Stimulated activated CD8-positive, alpha-beta memory T cell treated with anti-CD3 and anti-CD28 coated beads, Interleukin-4, amount 100 ng/mL, for 24 hours (primary cell): ENCODE data around the gene ADH1B.
"Not testable (repeated sequence)": the region's sequence is repeated elsewhere in the genome, so short reads cannot be mapped to it uniquely, and the experiment has no call there.

ENCODE experiments used
- DNase-seq: peaks from one replicate; pipeline ENCODE4 v3.0.0-alpha.2; 2020; ENCODE audit warnings: low read depth

The ADH1B gene

DNA sequence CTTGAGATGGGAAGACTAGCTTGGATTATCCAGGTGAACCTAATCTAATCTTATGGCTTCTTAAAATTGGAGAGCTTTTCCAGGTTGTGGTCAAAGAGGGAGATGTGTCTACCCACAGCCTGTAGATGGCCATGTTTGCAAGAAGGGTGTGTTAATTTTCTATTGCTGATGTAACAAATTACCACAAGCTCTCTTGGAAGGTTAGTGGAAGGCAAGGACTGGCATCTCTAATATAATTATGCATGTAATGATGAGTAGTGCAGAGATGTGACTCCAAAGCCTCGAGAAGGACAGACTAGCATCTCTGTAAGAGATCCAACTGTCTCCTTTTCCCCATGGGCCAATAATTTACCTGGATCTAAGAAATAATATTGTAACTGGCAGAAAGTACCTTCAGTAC, 3.2 kb upstream of the ADH1B start:
- no peak for DNase-seq

DNA sequence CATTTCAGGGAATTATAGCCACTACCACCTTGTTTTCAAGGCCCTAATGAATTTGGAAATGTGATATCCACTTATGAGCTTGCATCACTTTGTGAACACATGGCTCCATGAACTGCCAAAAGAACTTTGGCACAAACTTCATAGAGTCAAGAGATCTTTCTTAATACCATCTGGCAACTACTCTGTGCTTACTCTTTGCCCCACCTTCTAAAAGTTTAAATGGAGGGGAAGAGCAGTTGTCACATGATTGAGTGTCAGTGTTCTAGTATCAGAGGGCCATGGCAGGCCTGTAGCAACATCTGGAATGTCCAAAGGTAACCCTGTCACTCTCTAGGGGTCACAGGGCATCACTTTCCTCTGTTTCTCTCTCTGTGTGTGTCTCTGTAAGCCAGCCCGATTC, 2.6 kb upstream of the ADH1B start:
- DNase-seq: no peak

DNA sequence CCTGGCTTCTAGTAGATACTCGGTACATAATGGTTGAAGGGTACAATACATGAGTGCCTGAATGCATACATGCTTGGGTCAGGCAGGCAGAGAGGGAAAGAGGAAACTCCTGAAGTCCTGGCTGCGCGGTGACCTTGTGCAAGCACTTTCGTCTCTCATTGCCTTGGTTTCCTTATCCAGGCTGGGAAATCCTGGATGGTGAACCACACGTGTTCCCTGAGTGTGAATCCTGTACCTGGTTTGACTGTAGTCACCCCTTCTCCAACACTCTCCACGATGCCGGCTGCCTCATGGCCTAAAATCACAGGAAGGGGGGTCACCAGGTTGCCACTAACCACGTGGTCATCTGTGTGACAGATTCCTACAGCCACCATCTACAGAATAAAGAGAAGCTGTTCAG, 3.4 kb downstream of the ADH1B start:
- not testable (repeated sequence) for DNase-seq

DNA sequence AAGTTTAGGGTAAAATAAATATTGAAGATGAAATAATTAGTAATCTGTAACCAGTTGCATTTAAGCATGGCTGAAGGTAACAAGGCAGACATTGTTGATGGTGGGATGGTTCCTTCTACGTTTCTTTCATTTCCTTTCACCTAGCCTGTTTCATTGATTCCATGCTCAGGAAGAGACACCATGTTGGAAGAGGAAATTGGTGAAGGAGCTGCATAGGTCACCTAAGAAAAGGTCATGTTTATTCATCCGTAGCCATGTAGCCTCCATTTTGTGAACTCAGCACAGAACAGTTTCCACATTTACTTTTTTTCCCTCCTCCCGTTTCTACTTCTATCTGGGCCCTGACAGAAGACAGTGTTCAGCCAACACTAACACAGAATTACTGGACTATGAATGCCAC, 3.8 kb downstream of the ADH1B start:
- DNase-seq: no peak

DNA sequence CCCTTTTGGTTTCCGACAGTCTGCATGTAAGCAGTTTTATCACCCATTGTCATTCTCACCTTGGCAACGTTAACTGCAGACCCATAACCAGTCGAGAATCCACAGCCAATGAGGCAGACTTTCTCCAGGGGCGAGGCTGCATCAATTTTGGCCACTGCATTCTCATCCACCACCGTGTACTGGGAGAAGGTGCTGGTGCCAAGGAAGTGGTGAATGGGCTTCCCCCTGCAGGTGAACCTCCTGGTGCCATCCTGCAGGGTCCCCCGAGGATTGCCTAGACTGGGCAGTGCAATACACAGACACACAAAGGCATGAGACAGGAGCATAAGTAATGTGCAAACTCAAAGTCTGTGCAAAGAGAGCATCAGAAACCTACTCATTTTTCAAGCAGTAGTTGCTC, 5.4 kb downstream of the ADH1B start:
- no peak for DNase-seq

DNA sequence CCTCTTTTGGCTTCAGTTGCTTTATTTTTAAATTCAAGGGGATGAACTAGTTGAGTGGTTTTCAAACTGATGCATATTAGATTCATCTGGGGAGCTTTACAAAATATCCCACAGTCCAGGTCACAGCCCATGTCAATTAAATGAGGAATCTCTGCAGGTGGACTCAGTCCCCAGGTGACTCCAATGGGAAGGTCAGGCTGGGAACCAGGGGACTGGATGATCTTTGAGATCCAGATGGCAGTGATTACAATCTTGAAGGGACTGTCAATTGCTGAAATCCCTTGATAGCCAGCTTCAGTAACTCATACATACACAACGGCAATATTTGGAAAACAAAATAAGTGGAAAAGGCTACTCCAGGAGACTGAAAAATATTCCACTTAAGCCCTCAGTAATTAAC, 7.0 kb downstream of the ADH1B start:
- no peak for DNase-seq

DNA sequence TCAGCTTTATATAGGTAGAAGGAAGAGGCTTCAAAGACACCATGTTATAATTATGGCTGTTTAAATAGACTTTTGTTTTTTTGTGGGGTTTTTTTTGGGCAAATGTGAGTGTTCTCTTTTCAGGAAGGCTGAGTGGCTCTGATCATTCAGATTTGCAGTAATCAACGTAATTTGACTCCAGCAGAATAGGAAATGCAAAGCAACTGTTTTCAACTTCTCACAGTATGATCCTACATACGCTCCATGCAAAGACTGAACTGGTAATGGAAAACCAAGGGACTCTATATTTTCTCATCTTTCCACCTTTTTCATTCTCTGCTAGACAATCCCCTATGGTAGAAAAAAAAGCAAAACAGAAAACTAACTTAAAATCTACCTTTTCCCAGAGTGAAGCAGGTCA, 10.8 kb downstream of the ADH1B start:
- no peak for DNase-seq

DNA sequence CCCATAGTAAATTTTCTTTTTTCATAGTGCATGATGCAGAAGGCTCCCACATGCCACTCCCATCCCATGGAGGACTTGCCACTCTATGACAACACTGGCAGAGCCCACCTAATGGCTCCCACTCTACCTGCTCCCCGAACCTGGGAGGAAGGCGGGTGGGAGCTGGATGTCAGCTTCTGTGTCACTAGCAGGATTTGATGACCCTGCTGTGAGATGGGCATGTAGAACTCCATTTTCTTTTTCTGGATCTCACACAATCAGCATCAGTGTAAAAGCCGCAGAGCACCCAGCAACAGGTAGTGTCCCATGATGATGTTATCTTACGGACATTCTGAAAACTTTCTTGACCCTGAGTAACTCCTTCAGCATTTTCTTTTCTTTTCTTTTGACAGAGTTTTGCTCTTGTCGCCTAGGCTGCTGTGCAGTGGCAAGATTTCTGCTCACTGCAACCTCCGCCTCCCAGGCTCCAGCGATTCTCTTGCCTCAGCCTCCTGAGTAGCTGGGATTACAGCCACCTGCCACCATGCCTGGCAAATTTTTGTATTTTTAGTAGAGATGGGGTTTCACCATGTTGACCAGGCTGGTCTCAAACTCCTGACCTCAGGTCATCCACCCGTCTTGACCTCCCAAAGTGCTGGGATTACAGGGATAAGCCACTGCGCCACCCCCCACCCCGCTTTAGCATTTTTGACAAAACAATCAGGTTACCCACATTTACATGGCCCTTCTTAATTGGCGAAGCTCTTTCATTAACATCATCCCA, 15.4 kb downstream of the ADH1B start:
- no peak for DNase-seq

DNA sequence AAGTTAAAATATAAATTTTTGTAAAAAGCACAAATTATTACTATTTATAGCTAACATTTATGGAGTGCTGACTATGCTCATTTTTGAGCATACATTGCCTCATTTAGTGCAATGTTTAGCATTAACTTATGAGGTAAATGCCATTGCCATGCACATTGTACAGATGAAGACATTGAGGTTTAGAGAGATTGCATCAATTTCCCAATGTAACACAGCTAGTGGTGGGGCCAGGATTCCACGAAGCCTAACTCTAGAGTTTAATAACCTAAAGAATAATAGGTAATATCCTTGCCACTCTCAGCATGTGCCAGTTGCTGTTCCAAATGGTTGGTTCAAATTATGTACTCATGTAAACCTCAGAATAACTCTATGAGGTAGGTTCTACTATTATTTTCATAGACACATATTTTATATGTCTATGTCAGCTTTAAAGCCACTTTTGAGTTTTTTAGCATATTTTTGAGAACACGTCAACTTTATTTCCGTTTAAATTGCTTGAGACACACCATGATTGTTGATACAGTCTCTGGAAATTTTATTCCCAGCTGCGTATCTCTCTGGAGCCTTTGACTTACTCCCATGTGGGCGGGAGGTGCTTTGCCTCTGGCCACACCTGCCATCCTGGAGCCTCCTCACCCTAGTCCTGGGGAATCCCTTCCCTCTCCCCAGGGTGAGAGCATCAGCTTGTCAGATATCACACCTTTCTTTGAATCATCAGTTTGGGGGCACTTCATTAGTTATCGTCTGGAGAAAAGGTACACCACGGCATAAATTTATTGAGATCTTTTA, 19.6 kb downstream of the ADH1B start:
- DNase-seq: no peak

DNA sequence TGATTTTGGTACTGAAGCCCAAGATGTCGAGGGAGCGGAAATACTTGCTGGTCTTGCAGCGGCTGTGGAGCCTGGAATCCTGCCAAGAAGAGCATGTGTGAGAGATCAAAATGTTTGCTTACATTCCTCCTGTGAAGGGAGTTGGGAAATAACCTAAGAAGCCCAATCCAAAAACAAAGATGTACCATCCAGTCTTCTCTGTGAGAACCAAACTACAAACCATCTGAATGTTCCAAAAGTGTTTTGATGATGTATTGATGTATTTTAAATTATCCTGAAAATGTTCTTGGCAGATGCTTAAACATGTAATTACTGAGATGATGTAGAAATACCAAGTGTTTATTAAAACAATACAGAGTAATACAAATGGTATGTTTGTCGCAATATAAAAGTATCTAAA, 20.3 kb downstream of the ADH1B start:
- no peak for DNase-seq

DNA sequence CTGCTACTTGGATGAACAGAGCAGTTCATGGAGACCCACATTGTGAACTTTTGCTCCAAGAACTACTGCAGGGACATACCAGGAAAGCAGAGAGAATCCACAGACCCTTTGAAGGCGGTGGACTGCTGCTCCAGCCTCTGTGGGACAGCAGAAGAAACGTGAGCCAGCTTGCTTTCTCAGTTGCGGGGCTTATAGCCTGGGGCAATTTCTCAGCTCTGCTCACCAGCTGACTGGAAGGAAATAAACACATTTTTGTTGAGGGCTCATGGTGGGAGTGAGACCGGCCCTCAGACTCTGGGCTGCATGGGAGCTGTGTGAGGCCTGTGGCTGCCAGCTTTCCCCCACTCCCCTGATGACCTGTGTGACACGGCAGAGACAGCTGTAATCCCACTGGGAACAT, 27.8 kb downstream of the ADH1B start:
- no peak for DNase-seq

DNA sequence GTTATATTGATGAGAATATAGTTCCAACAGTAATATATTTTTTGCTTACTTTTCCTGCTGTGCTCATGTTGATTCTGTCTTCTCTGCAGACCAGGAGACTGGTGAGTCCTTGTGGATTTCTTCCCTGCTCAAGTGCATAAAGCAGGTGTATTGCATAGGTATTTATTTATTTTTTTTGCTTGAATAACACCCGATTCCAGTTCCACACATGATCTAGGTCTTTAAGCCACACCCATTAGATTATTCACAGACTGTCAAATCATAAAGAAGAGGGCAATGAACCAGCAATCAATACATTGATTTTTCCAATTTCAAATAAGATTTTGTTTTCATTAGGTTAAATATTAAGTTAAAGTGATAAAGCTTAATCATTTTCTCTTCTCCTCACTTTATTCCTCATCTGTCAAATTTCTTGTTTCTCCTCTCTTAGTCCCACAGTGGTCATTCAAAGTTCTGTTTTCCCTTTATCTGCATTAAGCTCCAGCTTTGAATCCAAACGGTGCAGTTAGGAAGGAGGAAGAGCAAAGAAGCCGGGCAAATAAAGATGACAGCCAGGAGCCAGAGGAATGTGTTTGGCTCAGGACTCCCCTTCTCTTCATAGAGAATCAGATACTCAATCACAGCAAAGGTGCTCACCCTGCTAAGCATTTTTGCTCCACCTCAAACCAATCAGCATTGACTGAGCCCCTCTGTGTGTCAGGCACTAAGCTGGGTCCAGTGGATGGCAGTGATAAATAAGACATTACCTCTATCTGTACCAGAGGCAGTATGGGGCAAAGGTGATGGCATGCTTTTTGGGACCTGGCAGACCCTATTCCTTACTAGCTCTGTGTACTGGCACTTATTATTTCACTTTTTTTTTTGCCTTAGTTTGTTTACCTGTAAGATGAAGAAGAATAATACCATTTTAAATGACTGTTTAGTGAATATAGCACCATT, 30.1 kb downstream of the ADH1B start, which contains the start of gene ADH1A:
Gene ADH1A, minus strand, starts transcription at position 138 of the 939 bp plus-strand sequence. Its CDS starts 71 bp downstream, at position 67.
- DNase-seq: no peak

DNA sequence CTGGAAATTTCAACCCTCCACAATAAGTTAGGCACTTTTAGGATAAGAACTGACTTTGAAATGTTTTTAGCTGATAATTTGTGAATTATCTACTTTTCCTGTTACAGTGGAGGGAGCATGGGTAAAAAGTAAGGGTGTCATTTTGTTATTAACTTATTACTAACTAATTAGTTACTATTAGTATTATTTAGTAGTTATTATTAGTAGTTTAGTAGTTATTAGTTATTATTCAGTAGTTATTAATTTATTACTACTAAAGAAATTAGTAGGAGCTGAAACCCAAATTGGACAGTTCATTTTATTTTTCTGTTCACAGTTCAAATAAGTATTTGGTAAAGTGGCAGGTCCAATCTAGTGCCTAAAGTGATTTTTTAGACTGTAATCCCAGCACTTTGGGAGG, 35.8 kb downstream of the ADH1B start:
- no peak for DNase-seq

DNA sequence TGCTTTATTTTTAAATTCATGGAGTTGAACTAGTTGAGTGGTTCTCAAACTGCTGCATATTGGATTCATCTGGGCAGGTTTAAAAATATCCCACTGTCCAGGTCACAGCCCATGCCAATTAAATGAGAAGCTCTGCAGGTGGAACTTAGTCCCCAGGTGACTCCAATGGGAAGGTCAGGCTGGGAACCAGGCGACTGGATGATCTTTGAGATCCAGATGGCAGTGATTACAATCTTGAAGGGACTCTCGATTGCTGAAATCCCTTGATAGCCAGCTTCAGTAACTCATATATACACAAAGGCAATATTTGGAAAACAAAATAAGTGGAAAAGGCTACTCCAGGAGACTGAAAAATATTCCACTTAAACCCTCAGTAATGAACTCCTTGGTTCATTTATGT, 38.5 kb downstream of the ADH1B start:
- DNase-seq: no peak

DNA sequence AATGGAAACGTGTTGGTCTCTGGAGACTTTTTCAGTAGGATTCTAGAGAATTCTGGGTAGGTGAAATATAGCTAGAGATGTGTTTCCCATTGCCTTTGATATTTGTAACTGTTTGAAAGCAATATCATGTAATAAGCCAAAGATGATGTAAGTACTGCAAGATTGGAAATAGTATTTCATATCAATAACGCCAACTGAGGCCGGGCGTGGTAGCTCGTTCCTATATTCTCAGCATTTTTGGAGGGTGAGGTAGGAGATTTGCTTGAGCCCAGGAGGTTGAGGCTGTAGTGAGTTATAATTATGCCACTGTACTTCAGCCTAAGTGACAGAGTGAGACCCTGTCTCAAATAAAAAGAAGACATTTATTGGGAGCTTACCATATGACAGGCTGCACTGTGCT, 39.9 kb downstream of the ADH1B start:
- no peak for DNase-seq

DNA sequence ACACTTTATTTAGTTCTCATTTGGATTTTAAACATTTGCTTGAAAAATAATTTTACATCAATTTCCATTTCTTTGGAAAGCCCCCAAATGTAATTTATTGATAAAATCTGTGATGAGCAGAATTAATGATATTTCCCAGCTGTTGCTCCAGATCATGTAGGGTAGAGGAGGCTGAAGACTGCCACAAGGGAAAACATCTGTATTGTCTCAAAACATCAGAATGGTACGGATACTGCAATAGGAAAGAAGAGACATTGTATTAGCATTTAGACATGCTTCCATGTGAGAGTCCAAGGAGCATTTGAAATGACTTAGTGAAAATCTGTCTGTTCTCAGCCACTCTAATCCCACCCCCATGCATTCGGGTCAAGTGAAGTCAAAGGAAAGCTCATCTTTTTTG, 44.8 kb downstream of the ADH1B start:
- no peak for DNase-seq

DNA sequence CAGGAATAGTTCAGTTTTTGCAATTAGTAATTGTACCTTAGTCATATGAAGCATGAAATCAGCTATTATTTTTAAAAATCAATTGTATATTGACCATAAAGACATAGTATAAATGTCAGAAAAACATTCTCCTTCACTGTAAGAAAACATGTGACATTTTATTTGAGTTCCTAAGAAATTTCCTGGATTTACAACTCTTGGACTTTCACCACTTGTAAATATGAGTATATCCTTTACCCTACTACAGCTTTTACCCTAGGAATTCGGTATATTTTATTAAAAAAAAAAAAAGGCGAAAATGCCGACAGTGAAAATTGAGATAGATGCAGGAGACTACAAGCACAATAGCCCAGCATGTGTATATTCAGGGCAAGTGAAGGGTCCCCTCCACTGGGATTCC, 45.3 kb downstream of the ADH1B start:
- DNase-seq: no peak

DNA sequence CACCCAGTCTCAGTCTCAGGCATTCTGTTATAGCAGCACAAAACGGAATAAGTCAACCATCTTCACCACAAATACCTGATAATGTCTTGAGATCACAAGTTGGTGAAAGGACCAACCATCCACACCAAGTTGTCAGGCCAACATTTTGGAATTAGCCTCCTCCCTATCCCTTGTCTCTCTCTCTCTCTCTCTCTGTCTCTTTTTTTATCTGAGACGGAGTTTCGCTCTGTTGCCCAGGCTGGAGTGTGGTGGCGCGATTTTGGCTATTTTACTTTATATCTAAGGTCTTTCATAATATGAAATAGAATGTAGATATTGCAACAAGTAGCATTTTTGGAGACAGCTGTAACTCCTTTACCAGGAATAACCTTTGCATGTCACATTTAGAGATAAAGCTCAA, 46.2 kb downstream of the ADH1B start:
- no peak for DNase-seq

DNA sequence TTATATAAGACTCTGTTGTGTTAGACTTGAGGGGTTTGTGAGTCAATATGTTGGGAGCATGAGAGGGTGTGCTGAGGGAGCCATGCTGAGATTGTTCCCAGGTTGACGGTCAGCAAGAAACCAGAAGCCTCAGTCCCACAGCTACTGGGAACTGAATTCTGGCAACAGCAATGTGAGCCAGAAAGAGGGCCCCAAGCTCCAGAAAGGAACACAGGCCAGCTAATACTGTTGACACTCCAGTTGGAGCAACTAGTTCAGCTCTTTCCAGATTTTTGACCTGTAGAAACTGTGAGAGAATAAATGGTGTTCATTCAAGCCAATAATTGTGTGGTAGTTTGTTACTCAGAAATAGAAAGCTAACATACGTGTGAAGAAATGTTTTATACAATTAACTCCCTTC, 47.5 kb downstream of the ADH1B start:
- DNase-seq: no peak

DNA sequence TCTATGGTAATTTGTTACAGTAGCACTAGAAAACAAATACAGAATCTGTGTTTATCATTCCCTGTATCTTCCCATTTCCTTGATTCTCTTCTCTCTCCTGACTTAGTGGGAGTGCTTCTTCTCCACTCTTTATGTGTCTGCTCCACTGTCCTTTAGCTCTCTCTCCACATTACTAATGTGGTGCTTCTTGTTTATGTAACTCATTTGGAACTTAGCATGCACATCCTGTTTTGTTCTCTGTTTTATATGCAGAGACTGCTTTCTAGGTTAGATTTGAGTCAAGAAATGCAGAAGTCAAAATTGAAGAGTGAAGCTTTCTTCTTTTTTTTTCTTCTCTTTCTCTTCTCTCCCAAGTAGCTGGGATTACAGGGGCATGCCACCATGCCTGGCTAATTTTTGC, 56.3 kb downstream of the ADH1B start:
- no peak for DNase-seq
